Measurements from ENCODE around the gene DYSF. TPM values are rescaled to one million over a fixed set of nuclear protein-coding genes. Genes with fewer than 3 reads are reported as not detected.

DYSF gene
- total and polyA plus RNA-seq, 9 donors = 2.3 to 16.5 (median 5.1) TPM

GRCh38 chr2:71564361-71564760, 111.0 kb downstream of the DYSF start:
- Histone ChIP-seq H3K4me1 (ENCODE audit: insufficient read depth) (no peaks in the 10 kb centered on the region), H3K36me3 (no peaks in the 10 kb centered on the region), H3K9me3 (no peaks in the 10 kb centered on the region), H3K4me3 (no peak overlapping the region), H3K27ac (no peak overlapping the region), H3K27me3 (no peaks in the 10 kb centered on the region)
- no peak for DNase-seq
- WGBS, 3 donors = 86 to 93% (median 89%) methylated on average over 5 of the region's 5 CpGs
- intact Hi-C loops (cut with DNase I) = no loop called here
- no peak for TF ChIP-seq EP300 (IDR thresholded peaks at IDR 0.05)
- TF ChIP-seq POLR2A (IDR thresholded peaks at IDR 0.05) = no peak
- TF ChIP-seq, protein P1, sequence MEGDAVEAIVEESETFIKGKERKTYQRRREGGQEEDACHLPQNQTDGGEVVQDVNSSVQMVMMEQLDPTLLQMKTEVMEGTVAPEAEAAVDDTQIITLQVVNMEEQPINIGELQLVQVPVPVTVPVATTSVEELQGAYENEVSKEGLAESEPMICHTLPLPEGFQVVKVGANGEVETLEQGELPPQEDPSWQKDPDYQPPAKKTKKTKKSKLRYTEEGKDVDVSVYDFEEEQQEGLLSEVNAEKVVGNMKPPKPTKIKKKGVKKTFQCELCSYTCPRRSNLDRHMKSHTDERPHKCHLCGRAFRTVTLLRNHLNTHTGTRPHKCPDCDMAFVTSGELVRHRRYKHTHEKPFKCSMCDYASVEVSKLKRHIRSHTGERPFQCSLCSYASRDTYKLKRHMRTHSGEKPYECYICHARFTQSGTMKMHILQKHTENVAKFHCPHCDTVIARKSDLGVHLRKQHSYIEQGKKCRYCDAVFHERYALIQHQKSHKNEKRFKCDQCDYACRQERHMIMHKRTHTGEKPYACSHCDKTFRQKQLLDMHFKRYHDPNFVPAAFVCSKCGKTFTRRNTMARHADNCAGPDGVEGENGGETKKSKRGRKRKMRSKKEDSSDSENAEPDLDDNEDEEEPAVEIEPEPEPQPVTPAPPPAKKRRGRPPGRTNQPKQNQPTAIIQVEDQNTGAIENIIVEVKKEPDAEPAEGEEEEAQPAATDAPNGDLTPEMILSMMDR (IDR thresholded peaks at IDR 0.05) = no peak

DNA sequence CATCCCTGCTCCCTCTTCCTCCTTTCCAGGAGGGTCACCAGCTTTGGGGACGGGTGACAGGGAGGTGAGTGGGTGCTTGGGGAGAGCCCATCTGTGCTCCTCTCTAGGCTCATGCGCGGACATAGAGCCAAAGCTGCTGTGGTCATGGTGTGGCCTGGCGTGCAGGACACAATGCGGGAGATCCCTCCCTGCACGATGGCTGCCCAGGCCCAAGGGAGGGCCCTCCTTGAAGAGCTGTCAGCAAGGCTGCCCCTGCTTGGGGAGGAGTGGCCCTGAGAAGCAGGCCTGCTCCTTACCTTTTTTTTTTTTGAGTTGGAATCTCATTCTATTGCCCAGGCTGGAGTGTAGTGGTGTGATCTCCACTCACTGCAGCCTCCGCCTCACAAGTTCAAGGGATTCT, 111.4 kb downstream of the DYSF start:
- no peak overlapping the region for H3K4me3 ChIP-seq
- H3K27me3 ChIP-seq = no peaks in the 10 kb centered on the region
- H3K4me1 ChIP-seq (ENCODE audit: insufficient read depth) = no peaks in the 10 kb centered on the region
- no peak for DNase-seq
- intact Hi-C loops (cut with DNase I) = no loop called here
- no peaks in the 10 kb centered on the region for H3K9me3 ChIP-seq
- H3K36me3 ChIP-seq = no peaks in the 10 kb centered on the region
- no peak overlapping the region for H3K27ac ChIP-seq
- TF ChIP-seq, protein P1 (IDR thresholded peaks at IDR 0.05) = no peak
- TF ChIP-seq POLR2A (IDR thresholded peaks at IDR 0.05) = no peak
- no peak for TF ChIP-seq EP300 (IDR thresholded peaks at IDR 0.05)
- WGBS, 3 donors = 89 to 96% (median 91%) methylated on average over 7 of the region's 7 CpGs

DNA sequence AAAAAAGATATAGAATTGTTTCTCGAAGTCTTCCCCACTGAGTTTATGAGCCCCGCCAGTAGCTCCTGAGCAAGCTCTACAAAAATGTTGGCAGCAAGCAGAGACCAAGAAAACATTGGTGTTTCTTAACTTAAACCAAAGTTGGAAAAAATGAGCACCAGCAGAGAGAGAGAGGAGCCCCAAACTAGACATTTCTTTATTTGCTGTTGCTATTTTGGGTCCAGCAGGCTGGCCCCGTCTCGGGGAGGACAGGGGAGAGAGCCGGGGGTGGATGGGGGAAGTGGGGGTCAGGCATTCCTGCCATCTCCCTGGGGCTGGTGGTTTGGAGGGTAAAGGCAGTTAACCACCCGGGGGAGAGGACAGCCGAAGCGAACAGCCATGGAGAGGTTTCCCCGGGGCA, 113.0 kb downstream of the DYSF start:
- H3K36me3 ChIP-seq = no peaks in the 10 kb centered on the region
- H3K9me3 ChIP-seq = no peaks in the 10 kb centered on the region
- H3K27me3 ChIP-seq = no peaks in the 10 kb centered on the region
- 33 to 39% (median 39%) methylated on average over 9 of the region's 9 CpGs for WGBS, 3 donors
- intact Hi-C loops (cut with DNase I) = no loop called here
- no peak for DNase-seq
- no peak overlapping the region for H3K4me3 ChIP-seq
- TF ChIP-seq, protein P1 (IDR thresholded peaks at IDR 0.05) = no peak
- TF ChIP-seq POLR2A (IDR thresholded peaks at IDR 0.05) (no peak), EP300 (IDR thresholded peaks at IDR 0.05) (no peak)
- no peak overlapping the region for H3K27ac ChIP-seq
- H3K4me1 ChIP-seq (ENCODE audit: insufficient read depth) = no peaks in the 10 kb centered on the region

DNA sequence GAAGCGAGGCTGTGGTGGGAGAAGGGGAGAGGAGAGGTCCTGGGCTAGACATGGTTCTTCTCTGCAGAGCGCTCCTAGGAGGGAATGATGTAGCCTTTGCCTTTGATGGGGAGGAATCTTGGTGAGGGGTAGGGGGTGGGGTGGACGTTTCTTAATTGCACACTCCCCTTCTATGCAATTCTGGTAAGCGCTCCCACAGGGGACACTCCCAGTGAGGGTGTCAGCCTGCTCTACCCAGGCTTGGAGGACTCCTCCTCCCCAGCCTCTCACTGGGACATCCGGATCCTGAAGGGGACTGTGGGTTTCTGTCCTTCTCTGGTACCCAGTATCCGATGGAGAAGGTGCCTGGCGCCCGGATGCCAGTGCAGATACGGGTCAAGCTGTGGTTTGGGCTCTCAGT, 114.3 kb downstream of the DYSF start:
- no peaks in the 10 kb centered on the region for H3K4me1 ChIP-seq (ENCODE audit: insufficient read depth)
- no peaks in the 10 kb centered on the region for H3K36me3 ChIP-seq
- TF ChIP-seq, protein P1 (IDR thresholded peaks at IDR 0.05) = no peak
- TF ChIP-seq POLR2A (IDR thresholded peaks at IDR 0.05) (no peak), EP300 (IDR thresholded peaks at IDR 0.05) (no peak)
- intact Hi-C loops (cut with DNase I) = no loop called here
- no peak overlapping the region for H3K4me3 ChIP-seq
- no peak overlapping the region for H3K27ac ChIP-seq
- no peaks in the 10 kb centered on the region for H3K9me3 ChIP-seq
- whole genome bisulfite sequencing, 3 donors = 87 to 91% (median 87%) methylated on average over 9 of the region's 9 CpGs
- no peak for DNase-seq
- H3K27me3 ChIP-seq = no peaks in the 10 kb centered on the region

DNA sequence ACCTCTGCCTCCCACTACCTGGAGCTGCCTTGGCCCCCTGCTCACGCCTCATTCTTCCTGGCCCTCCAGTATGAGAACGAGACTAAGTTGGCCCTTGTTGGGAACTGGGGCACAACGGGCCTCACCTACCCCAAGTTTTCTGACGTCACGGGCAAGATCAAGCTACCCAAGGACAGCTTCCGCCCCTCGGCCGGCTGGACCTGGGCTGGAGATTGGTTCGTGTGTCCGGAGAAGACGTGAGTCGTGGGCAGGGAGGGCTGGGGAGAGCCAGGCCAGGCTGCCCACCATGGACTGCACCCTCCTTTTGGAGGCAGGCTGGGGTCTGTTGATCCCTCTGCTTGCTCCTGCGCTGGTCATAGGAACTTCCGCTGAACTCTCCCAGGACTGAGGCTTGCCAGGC, 114.7 kb downstream of the DYSF start:
- no peak for DNase-seq
- no peak overlapping the region for H3K4me3 ChIP-seq
- no peaks in the 10 kb centered on the region for H3K27me3 ChIP-seq
- intact Hi-C loops (cut with DNase I) = no loop called here
- H3K9me3 ChIP-seq = no peaks in the 10 kb centered on the region
- H3K36me3 ChIP-seq = no peaks in the 10 kb centered on the region
- no peaks in the 10 kb centered on the region for H3K4me1 ChIP-seq (ENCODE audit: insufficient read depth)
- TF ChIP-seq, protein P1 (IDR thresholded peaks at IDR 0.05) = no peak
- no peak for TF ChIP-seq EP300 (IDR thresholded peaks at IDR 0.05)
- TF ChIP-seq POLR2A (IDR thresholded peaks at IDR 0.05) = no peak
- 90 to 93% (median 93%) methylated on average over 14 of the region's 14 CpGs for WGBS, 3 donors
- no peak overlapping the region for H3K27ac ChIP-seq
